Neural cell (in vitro differentiated cells): ENCODE measurements around the gene NCKAP1. TPM values are rescaled to one million over a fixed set of nuclear protein-coding genes. Genes with fewer than 3 reads are reported as not detected.

ENCODE experiments used
- H2AFZ ChIP-seq: fragments of 200-600, 300-800 bp; sonication (generic), shearing (Covaris generic); 2 replicates; pipeline ENCODE4 v1.6.0; 2014; ENCODE audit warnings: low read depth, mild to moderate bottlenecking, antibody characterized with exemption, low read length, moderate library complexity
- H3F3A ChIP-seq: fragments of 200-600 bp; shearing (Covaris generic); 2 replicates; pipeline ENCODE4 v1.6.1; 2016; ENCODE audit warnings: mild to moderate bottlenecking, moderate library complexity, mixed read lengths, antibody characterized with exemption, low read length; ENCODE audit not compliant: insufficient read depth, poor library complexity, severe bottlenecking
- H3K27ac ChIP-seq: fragments of 200-600, 300-800 bp; sonication (generic), shearing (Covaris generic); 2 replicates; pipeline ENCODE4 v1.5.1; 2014; ENCODE audit warnings: mild to moderate bottlenecking, low read length, moderate library complexity
- H3K27me3 ChIP-seq: fragments of 300-800, 200-600 bp; sonication (generic), shearing (Covaris generic); 2 replicates; pipeline ENCODE4 v1.6.0; 2014; ENCODE audit warnings: mild to moderate bottlenecking, low read depth, low read length, moderate library complexity; ENCODE audit not compliant: insufficient read depth
- H3K36me3 ChIP-seq: fragments of 300-800, 200-600 bp; sonication (generic), shearing (Covaris generic); 2 replicates; pipeline ENCODE4 v1.5.1; 2014; ENCODE audit warnings: mild to moderate bottlenecking, antibody characterized with exemption, low read length, moderate library complexity; ENCODE audit not compliant: insufficient read depth
- H3K4me2 ChIP-seq: fragments of 300-800, 200-600 bp; sonication (generic), shearing (Covaris generic); 2 replicates; pipeline ENCODE4 v1.6.0; 2014; ENCODE audit warnings: mild to moderate bottlenecking, low read length
- H3K4me3 ChIP-seq: fragments of 300-800, 200-600 bp; sonication (generic), shearing (Covaris generic); 2 replicates; pipeline ENCODE4 v1.5.1; 2014; ENCODE audit warnings: mild to moderate bottlenecking, low read length, moderate library complexity
- H3K79me2 ChIP-seq: fragments of 200-600 bp; shearing (Covaris generic); replicated peaks from 2 replicates; pipeline ENCODE4 v1.6.0; 2014; ENCODE audit warnings: mild to moderate bottlenecking, low read length, moderate library complexity; ENCODE audit not compliant: insufficient read depth
- H3K9ac ChIP-seq: fragments of 300-800, 200-600 bp; sonication (generic), shearing (Covaris generic); 2 replicates; pipeline ENCODE4 v1.6.1; 2016; ENCODE audit warnings: mild to moderate bottlenecking, low read length, mixed read lengths
- H3K9me2 ChIP-seq: fragments of 200-600 bp; shearing (Covaris generic); 2 replicates; pipeline ENCODE4 v1.6.1; 2016; ENCODE audit warnings: mild to moderate bottlenecking, low read length, mixed read lengths; ENCODE audit not compliant: insufficient read depth
- H3K9me3 ChIP-seq: fragments of 200-600, 300-800 bp; sonication (generic), shearing (Covaris generic); 2 replicates; pipeline ENCODE4 v1.6.1; 2016; ENCODE audit warnings: mild to moderate bottlenecking, mixed run types, low read length, moderate library complexity, mixed read lengths
- H4K20me1 ChIP-seq: fragments of 200-600 bp; shearing (Covaris generic); 2 replicates; pipeline ENCODE4 v1.6.1; 2016; ENCODE audit warnings: mild to moderate bottlenecking, mixed run types; ENCODE audit not compliant: insufficient read depth
- CTCF ChIP-seq: fragments of 450-650 bp; IDR thresholded peaks from 2 replicates; pipeline ENCODE4 v1.5.1; 2014; ENCODE audit warnings: antibody characterized with exemption, mild to moderate bottlenecking, moderate library complexity; ENCODE audit not compliant: poor library complexity, severe bottlenecking
- EP300 ChIP-seq: fragments of 450-650 bp; conservative IDR thresholded peaks from 2 replicates; pipeline ENCODE4 v1.6.1; 2014; ENCODE audit warnings: antibody characterized with exemption, mild to moderate bottlenecking, moderate library complexity; ENCODE audit not compliant: poor library complexity, severe bottlenecking
- EZH2 ChIP-seq: fragments of 200-600, 300-800 bp; shearing (Covaris generic), sonication (generic); IDR thresholded peaks from 2 replicates; pipeline ENCODE4 v1.6.1; 2014; ENCODE audit warnings: antibody characterized with exemption, low read length, borderline replicate concordance, mild to moderate bottlenecking; ENCODE audit not compliant: insufficient read depth, poor library complexity, severe bottlenecking
- MXI1 ChIP-seq: fragments of 450-650 bp; conservative IDR thresholded peaks from 2 replicates; pipeline ENCODE4 v1.6.1; 2014; ENCODE audit warnings: antibody characterized with exemption, mild to moderate bottlenecking; ENCODE audit not compliant: poor library complexity, severe bottlenecking
- POLR2AphosphoS5 ChIP-seq: IDR thresholded peaks from 2 replicates; pipeline ENCODE4 v1.6.1; 2012
- RAD21 ChIP-seq: fragments of 450-650 bp; conservative IDR thresholded peaks from 2 replicates; pipeline ENCODE4 v1.6.1; 2014; ENCODE audit warnings: antibody characterized with exemption, mild to moderate bottlenecking, moderate library complexity
- REST ChIP-seq: IDR thresholded peaks from 2 replicates; pipeline ENCODE4 v1.6.1; 2012; ENCODE audit warnings: borderline replicate concordance
- SMC3 ChIP-seq: fragments of 450-650 bp; conservative IDR thresholded peaks from 2 replicates; pipeline ENCODE4 v1.6.1; 2014; ENCODE audit warnings: antibody characterized with exemption, mild to moderate bottlenecking, moderate library complexity; ENCODE audit not compliant: poor library complexity
- TAF1 ChIP-seq: IDR thresholded peaks from 2 replicates; pipeline ENCODE4 v1.6.1; 2012; ENCODE audit warnings: low read depth
- polyA plus RNA-seq: library from polyadenylated mRNA; depleted of rRNA; stranded (reverse); fragments of >200 nt; gene quantifications from 2 replicates; pipeline ENCODE4 v1.2.3, GENCODE V29; 2014

The NCKAP1 gene
- polyA plus RNA-seq, 1 donor from 2014 or later = 124 TPM

GRCh38 chr2:183078163-183078463 lies 39.9 kb upstream of the NCKAP1 start:
- H3K4me2 ChIP-seq = peak overlapping the region; percentile 65
- peak overlapping the region; percentile 74 for H3K9ac ChIP-seq
- H3F3A ChIP-seq = no peaks in the 10 kb centered on the region
- H3K27ac ChIP-seq = peak overlapping the region; percentile 80
- H4K20me1 ChIP-seq = no peaks in the 10 kb centered on the region
- H3K36me3 ChIP-seq = no peaks in the 10 kb centered on the region
- H3K4me3 ChIP-seq = peak overlapping the region; percentile 71
- peak overlapping the region; percentile 96 for H2AFZ ChIP-seq
- H3K27me3 ChIP-seq = peaks cover 4% of the 10 kb centered on the region
- H3K9me2 ChIP-seq = no peaks in the 10 kb centered on the region
- no peaks in the 10 kb centered on the region for H3K9me3 ChIP-seq
- H3K79me2 ChIP-seq = no peaks in the 10 kb centered on the region
- TF ChIP-seq EZH2 = no peak
- no peak for TF ChIP-seq EP300
- TF ChIP-seq REST = no peak
- no peak for TF ChIP-seq SMC3
- TF ChIP-seq TAF1 = no peak
- TF ChIP-seq CTCF = no peak
- TF ChIP-seq MXI1 = no peak
- no peak for TF ChIP-seq POLR2AphosphoS5
- TF ChIP-seq RAD21 = no peak

GRCh38 chr2:183072177-183072576 lies 33.9 kb upstream of the NCKAP1 start:
- Histone ChIP-seq H3K27ac (no peak overlapping the region), H3F3A (no peaks in the 10 kb centered on the region), H3K9me3 (peaks cover 4% of the 10 kb centered on the region), H3K79me2 (no peaks in the 10 kb centered on the region), H3K4me3 (no peak overlapping the region), H3K9me2 (no peaks in the 10 kb centered on the region), H2AFZ (no peak overlapping the region), H3K9ac (no peak overlapping the region), H3K4me2 (no peak overlapping the region), H3K36me3 (no peaks in the 10 kb centered on the region), H3K27me3 (peaks cover 4% of the 10 kb centered on the region), H4K20me1 (no peaks in the 10 kb centered on the region)
- no peak for TF ChIP-seq RAD21
